Osteoblast (primary cell): Measurements from ENCODE around the gene GRK4. TPM values are rescaled to one million over a fixed set of nuclear protein-coding genes. Genes with fewer than 3 reads are reported as not detected.

ENCODE experiments used
- DNase-seq: peaks from one replicate; pipeline ENCODE4 v3.0.0; 2011; ENCODE audit warnings: low spot score, mixed read lengths; ENCODE audit not compliant: insufficient read length; ENCODE audit errors: missing footprints
- H2AFZ ChIP-seq: 2 replicates; pipeline ENCODE4 v1.6.0; 2011; ENCODE audit warnings: mild to moderate bottlenecking, low read length
- H3K27ac ChIP-seq: 2 replicates; pipeline ENCODE4 v1.5.1; 2011; ENCODE audit warnings: mild to moderate bottlenecking, low read depth, low read length, moderate library complexity
- H3K27me3 ChIP-seq: 2 replicates; pipeline ENCODE4 v1.6.0; 2012; ENCODE audit warnings: mild to moderate bottlenecking, control low read depth, inconsistent platforms, low read length, moderate library complexity; ENCODE audit not compliant: insufficient read depth
- H3K36me3 ChIP-seq: 2 replicates; pipeline ENCODE4 v1.5.1; 2011; ENCODE audit warnings: mild to moderate bottlenecking, low read length, control low read depth, moderate library complexity; ENCODE audit not compliant: insufficient read depth
- H3K4me1 ChIP-seq: 2 replicates; pipeline ENCODE4 v1.5.1; 2011; ENCODE audit warnings: mild to moderate bottlenecking, low read length, control low read depth, moderate library complexity; ENCODE audit not compliant: insufficient read depth
- H3K4me2 ChIP-seq: 2 replicates; pipeline ENCODE4 v1.6.0; 2011; ENCODE audit warnings: mild to moderate bottlenecking, low read length; ENCODE audit not compliant: insufficient read depth
- H3K4me3 ChIP-seq: fragments of 200-600 bp; sonication (generic); 3 replicates; pipeline ENCODE4 v1.5.1; 2012; ENCODE audit warnings: mild to moderate bottlenecking, low read length, inconsistent platforms; ENCODE audit not compliant: insufficient read depth
- H3K79me2 ChIP-seq: 2 replicates; pipeline ENCODE4 v1.6.0; 2012; ENCODE audit warnings: mild to moderate bottlenecking, low read length, control low read depth, inconsistent platforms; ENCODE audit not compliant: insufficient read depth
- H3K9me3 ChIP-seq: 2 replicates; pipeline ENCODE4 v1.5.1; 2011; ENCODE audit warnings: low read depth, low read length, control low read depth
- H4K20me1 ChIP-seq: 2 replicates; pipeline ENCODE4 v1.6.0; 2012; ENCODE audit warnings: mild to moderate bottlenecking, low read length, control low read depth; ENCODE audit not compliant: insufficient read depth
- total RNA-seq: library from RNA; depleted of rRNA; stranded (reverse); fragments of >200 nt; gene quantifications from 2 replicates; pipeline ENCODE4 v1.2.3, GENCODE V29; 2012
- TF ChIP-seq, protein P1 (sequence below): IDR thresholded peaks from 2 replicates; pipeline ENCODE4 v1.5.1; 2011; ENCODE audit warnings: mild to moderate bottlenecking, low read depth, low read length, moderate library complexity; ENCODE audit errors: extremely low read depth

The GRK4 gene
- total RNA-seq, 1 donor, result 7.6 TPM

- no peak overlapping the region for H2AFZ ChIP-seq
- no peak overlapping the region for H3K4me2 ChIP-seq
- H4K20me1 ChIP-seq, result peaks cover 15% of the 10 kb centered on the region
- H3K27me3 ChIP-seq, result no peaks in the 10 kb centered on the region
- H3K4me1 ChIP-seq, result peaks cover 7% of the 10 kb centered on the region
- peaks cover 8% of the 10 kb centered on the region for H3K79me2 ChIP-seq
- H3K27ac ChIP-seq, result no peak overlapping the region
- H3K4me3 ChIP-seq, result no peak overlapping the region
- no peaks in the 10 kb centered on the region for H3K9me3 ChIP-seq
- TF ChIP-seq, protein P1, sequence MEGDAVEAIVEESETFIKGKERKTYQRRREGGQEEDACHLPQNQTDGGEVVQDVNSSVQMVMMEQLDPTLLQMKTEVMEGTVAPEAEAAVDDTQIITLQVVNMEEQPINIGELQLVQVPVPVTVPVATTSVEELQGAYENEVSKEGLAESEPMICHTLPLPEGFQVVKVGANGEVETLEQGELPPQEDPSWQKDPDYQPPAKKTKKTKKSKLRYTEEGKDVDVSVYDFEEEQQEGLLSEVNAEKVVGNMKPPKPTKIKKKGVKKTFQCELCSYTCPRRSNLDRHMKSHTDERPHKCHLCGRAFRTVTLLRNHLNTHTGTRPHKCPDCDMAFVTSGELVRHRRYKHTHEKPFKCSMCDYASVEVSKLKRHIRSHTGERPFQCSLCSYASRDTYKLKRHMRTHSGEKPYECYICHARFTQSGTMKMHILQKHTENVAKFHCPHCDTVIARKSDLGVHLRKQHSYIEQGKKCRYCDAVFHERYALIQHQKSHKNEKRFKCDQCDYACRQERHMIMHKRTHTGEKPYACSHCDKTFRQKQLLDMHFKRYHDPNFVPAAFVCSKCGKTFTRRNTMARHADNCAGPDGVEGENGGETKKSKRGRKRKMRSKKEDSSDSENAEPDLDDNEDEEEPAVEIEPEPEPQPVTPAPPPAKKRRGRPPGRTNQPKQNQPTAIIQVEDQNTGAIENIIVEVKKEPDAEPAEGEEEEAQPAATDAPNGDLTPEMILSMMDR, result no peak
- peak; percentile 46 for DNase-seq
- H3K36me3 ChIP-seq, result peaks cover 92% of the 10 kb centered on the region
Measured at GRCh38 chr4:2942037-2942531, 21.3 kb upstream of the GRK4 start.

DNA sequence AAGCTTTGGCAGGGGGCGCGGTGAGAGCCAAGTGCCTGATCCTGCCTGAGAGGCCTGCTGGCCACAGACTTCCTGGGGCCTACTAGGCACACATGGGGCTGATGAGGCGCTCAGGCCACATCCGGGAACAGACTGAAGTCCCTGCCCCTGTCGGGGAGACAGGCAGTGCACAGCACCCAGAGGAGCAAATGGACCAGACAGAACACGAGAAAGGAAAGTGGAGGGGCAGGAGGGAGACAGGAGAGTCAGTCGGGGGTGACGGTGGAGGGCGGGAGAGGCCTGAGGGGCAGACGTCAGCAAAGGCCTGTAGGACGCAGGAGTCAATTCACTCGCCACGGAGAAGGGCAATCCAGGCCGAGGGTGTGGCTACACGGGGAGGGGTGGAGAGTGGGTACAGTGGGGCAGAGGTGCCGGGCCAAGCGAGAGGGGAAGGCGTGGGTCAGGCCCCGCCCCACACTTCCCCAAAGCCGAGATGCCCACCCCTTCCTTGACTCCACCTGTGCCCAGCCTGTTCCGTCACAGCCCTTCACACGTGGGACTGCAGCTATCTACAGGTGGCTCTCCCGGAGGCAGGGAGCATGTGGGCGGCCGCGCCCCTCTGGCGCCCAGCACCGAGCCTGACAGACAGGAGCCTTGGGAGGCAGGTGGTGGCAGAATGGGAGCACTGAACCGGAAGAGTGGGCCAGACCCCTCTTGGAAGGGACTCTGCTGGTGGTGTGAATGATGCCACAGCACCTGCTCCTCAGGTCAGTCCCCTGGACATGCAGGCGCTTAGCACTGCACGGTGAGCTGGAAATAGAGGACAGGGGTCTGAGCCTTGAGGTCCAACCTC, 20.6 kb upstream of the GRK4 start:
- Histone ChIP-seq H3K27ac (no peak overlapping the region), H2AFZ (no peak overlapping the region), H3K4me1 (no peaks in the 10 kb centered on the region), H3K36me3 (peaks cover 92% of the 10 kb centered on the region), H3K4me3 (no peak overlapping the region), H3K27me3 (no peaks in the 10 kb centered on the region), H3K4me2 (no peak overlapping the region), H4K20me1 (peaks cover 9% of the 10 kb centered on the region), H3K79me2 (peaks cover 8% of the 10 kb centered on the region), H3K9me3 (no peaks in the 10 kb centered on the region)
- peak; percentile 72 for DNase-seq
- TF ChIP-seq, protein P1, result no peak

DNA sequence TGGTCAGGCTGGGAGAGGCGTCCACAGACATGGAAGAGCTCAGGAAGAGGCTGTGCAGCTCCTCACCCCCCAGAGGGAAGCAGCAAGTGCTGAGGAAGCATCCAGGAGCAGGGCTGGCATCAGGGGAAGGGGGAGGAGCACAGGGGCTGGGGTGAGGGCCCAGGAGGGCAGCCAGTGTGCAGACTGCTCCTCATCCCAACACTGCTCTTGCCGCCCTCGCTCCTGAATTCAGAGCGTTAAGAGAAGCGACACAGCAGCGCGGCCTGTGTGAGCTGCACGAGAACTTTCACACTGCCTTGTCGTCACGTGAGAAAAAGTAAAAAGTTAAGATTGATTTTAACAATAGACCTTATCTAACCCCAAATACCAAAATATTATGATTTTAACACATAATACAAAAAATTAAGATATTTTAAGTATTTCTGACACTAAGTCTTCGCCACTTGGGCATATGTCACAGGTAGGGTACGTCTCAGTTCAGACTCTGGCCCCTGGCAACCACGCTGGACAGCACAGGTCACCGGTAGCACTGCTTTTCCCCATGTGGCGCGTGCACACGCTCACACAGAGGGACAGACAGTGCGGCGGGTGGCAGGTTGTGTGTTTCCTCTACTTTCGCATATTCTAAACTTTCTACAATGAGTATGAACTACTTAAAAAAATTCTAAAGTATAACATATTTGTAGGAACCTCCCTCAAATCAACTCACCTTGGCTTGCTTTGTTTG, 19.8 kb upstream of the GRK4 start:
- H3K36me3 ChIP-seq, result peaks cover 91% of the 10 kb centered on the region
- no peak overlapping the region for H3K4me3 ChIP-seq
- H3K79me2 ChIP-seq, result peaks cover 8% of the 10 kb centered on the region
- H3K27me3 ChIP-seq, result no peaks in the 10 kb centered on the region
- H3K4me1 ChIP-seq, result no peaks in the 10 kb centered on the region
- no peak overlapping the region for H3K27ac ChIP-seq
- H3K9me3 ChIP-seq, result no peaks in the 10 kb centered on the region
- no peak overlapping the region for H3K4me2 ChIP-seq
- peaks cover 5% of the 10 kb centered on the region for H4K20me1 ChIP-seq
- H2AFZ ChIP-seq, result no peak overlapping the region
- peak; percentile 76 for DNase-seq
- TF ChIP-seq, protein P1, result no peak

DNA sequence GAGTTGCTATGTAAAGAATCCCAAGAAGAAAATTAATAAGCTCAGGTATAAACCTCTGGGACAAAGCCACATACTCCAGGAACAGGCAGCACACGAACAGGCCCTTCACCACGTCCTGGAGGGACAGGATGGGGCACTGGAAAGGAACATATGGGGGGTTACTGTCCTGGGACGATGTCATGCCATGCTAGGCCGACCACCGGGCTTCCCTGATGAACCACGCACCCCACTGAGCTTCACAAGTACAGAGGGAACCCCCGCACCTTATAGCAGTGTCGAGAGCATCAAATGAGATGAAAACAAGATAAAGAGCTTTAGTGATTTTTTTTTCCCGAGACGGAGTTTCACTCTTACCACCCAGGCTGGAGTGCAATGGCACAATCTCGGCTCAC, 19.3 kb upstream of the GRK4 start:
- Histone ChIP-seq H3K36me3 (peaks cover 91% of the 10 kb centered on the region), H3K4me2 (no peak overlapping the region), H3K27ac (no peak overlapping the region), H4K20me1 (no peaks in the 10 kb centered on the region), H3K4me1 (no peaks in the 10 kb centered on the region), H3K4me3 (no peak overlapping the region), H3K79me2 (peaks cover 8% of the 10 kb centered on the region), H3K27me3 (no peaks in the 10 kb centered on the region), H2AFZ (no peak overlapping the region), H3K9me3 (no peaks in the 10 kb centered on the region)
- peak; percentile 62 for DNase-seq
- TF ChIP-seq, protein P1, result no peak
